HG03159 (cell line): ENCODE results near the gene ARMC5.
A peak's percentile ranks its signal among the peaks of the same experiment; 100 is the strongest.
"Not testable (repeated sequence)": the region's sequence is repeated elsewhere in the genome, so short reads cannot be mapped to it uniquely, and the experiment has no call there.

ENCODE experiments used
- ATAC-seq: cut with Tn5 transposase; IDR thresholded peaks from one replicate; pipeline ENCODE4 v1.9.1; 2021; ENCODE audit warnings: mild to moderate bottlenecking, moderate library complexity; ENCODE audit not compliant: unreplicated experiment

ARMC5 gene

GRCh38 chr16:31458844-31459686 lies at the start of gene ARMC5:
Gene ARMC5, plus strand, starts transcription at chr16:31459501. Its CDS starts 24 bp downstream, at chr16:31459525.
- ATAC-seq = peak; percentile 72

- no peak for ATAC-seq
Observed at GRCh38 chr16:31410082-31410481, 49.2 kb upstream of the ARMC5 start.

- no peak for ATAC-seq
Observed at GRCh38 chr16:31411024-31411844, 48.1 kb upstream of the ARMC5 start.

GRCh38 chr16:31412750-31413149 lies 46.6 kb upstream of the ARMC5 start:
- ATAC-seq = no peak

- ATAC-seq = no peak
Observed at GRCh38 chr16:31413381-31413780, 45.9 kb upstream of the ARMC5 start.

GRCh38 chr16:31413943-31414342 lies 45.4 kb upstream of the ARMC5 start:
- ATAC-seq = no peak

- no peak for ATAC-seq
Observed at GRCh38 chr16:31414706-31415105, 44.6 kb upstream of the ARMC5 start.

GRCh38 chr16:31416371-31416770 lies 42.9 kb upstream of the ARMC5 start:
- no peak for ATAC-seq

GRCh38 chr16:31417036-31417435 lies 42.3 kb upstream of the ARMC5 start:
- ATAC-seq = not testable (repeated sequence)

- no peak for ATAC-seq
Observed at GRCh38 chr16:31417916-31418315, 41.4 kb upstream of the ARMC5 start.

GRCh38 chr16:31420037-31420436 lies 39.3 kb upstream of the ARMC5 start:
- no peak for ATAC-seq

- no peak for ATAC-seq
Observed at GRCh38 chr16:31421587-31421986, 37.7 kb upstream of the ARMC5 start.

GRCh38 chr16:31423241-31423640 lies 36.1 kb upstream of the ARMC5 start:
- no peak for ATAC-seq

- no peak for ATAC-seq
Observed at GRCh38 chr16:31423801-31424200, 35.5 kb upstream of the ARMC5 start.

- ATAC-seq = no peak
Observed at GRCh38 chr16:31427441-31428278, 31.6 kb upstream of the ARMC5 start.

- ATAC-seq = no peak
Observed at GRCh38 chr16:31428279-31428597, 31.1 kb upstream of the ARMC5 start, which contains the start of gene COX6A2. Gene COX6A2, minus strand, starts transcription at chr16:31428360. Its CDS starts 35 bp downstream, at chr16:31428325.

- ATAC-seq = no peak
Observed at GRCh38 chr16:31428638-31429247, 30.6 kb upstream of the ARMC5 start.

GRCh38 chr16:31429314-31429713 lies 30.0 kb upstream of the ARMC5 start:
- no peak for ATAC-seq

GRCh38 chr16:31429796-31430195 lies 29.5 kb upstream of the ARMC5 start:
- no peak for ATAC-seq

GRCh38 chr16:31430380-31431052 lies 28.8 kb upstream of the ARMC5 start:
- no peak for ATAC-seq
